ENCODE measurements around the gene BCL2L13. TPM values are rescaled to one million over a fixed set of nuclear protein-coding genes. Genes with fewer than 3 reads are reported as not detected.

The BCL2L13 gene
- total RNA-seq, 1 experiment from 2014 or later, result 52.9 TPM

DNA sequence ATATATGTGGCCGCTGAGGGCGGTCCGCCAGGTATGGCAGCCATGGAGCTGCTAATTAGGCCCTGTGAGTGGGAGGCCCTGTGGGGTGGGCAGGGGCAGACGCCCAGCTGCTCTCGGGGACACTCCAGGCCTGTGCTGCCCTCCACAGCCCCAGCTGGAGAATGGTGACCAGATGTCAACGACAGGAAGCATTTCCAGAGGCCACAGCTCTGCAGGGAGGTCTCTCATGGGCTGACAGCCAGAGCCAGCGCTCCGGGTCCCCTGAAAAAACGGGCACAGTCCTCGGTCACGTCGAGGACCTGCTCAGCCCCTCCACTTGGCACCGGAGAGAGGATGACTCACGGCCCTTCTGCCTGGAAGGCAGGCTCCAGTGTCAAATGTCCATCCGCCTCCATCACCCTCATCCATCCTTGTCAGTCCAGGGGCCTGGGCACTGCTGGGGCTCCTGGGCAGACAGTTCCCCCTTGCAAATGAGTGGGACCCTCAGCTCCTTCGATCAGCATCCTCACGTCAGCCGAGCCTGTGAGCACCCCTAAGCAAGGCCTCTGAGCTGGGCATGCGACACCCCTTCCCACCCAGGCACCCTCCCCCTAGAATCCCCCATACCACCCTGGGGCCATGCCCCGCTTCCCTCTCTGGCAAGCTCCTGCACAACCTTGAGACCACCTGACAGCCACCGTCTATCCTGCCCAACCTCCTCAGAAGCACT, 133.8 kb downstream of the BCL2L13 start:
- DNase-seq (ENCODE audit: low spot score), result no peak
- CTCF ChIA-PET, result no interaction called here
- H3K4me3 ChIP-seq (ENCODE audit: low read depth, low read length, poor library complexity, severe bottlenecking), result no peak overlapping the region

DNA sequence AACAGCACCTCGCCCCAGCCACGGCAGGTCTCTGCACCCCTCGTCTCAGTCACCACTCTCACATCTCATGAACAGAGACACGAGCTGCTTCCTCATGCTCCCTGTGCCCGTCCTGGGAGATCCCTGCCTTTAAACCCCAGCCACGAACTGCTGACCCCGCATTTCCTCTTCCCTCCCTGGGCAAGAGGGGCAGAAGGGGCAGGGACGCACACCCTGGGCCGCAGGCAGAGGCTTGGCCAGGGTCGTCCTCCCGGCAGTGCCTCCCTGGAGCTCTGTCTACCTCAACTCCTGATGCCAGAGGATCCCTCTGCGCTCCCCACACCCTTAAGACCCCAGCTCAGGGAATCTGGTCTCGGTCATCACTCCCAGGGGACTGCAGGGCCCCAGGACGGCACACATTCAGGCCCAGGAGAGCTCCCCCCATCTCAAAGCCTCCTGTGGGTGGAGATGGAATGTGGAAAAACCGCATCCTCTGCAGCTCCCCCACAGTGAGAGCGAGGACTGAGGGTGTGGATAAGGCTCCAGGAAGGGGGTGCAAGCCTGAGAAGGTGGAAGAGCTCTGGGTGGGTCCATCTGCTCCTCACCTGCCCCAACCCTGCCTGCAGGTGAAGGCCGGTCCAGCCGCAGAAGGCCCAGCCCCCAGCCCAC, 134.5 kb downstream of the BCL2L13 start:
- POLR2A ChIA-PET (ENCODE audit: low non-redundant PET), result no interaction called here
- BruUV-seq (replicated peaks), result TSS peak; percentile 28
- H3K27ac ChIP-seq (ENCODE audit: low read depth, low read length, poor library complexity, severe bottlenecking), result peak overlapping the region; percentile 77

More for the DNA sequence above, 133.8 kb downstream of the BCL2L13 start:
- no TSS peak for BruUV-seq (replicated peaks)
- Histone ChIP-seq H3K4me1 (ENCODE audit: insufficient read depth, low read length, poor library complexity, severe bottlenecking) (peaks cover 11% of the 10 kb centered on the region), H3K36me3 (ENCODE audit: insufficient read depth, low read length, poor library complexity, severe bottlenecking) (no peaks in the 10 kb centered on the region), H3K27me3 (replicated peaks; ENCODE audit: insufficient read depth, low read depth, low read length, poor library complexity) (no peaks in the 10 kb centered on the region), H3K27ac (ENCODE audit: low read depth, low read length, poor library complexity, severe bottlenecking) (no peak overlapping the region), H3K9me3 (ENCODE audit: low read depth, low read length, poor library complexity, severe bottlenecking) (no peaks in the 10 kb centered on the region)
- TF ChIP-seq, protein P1, sequence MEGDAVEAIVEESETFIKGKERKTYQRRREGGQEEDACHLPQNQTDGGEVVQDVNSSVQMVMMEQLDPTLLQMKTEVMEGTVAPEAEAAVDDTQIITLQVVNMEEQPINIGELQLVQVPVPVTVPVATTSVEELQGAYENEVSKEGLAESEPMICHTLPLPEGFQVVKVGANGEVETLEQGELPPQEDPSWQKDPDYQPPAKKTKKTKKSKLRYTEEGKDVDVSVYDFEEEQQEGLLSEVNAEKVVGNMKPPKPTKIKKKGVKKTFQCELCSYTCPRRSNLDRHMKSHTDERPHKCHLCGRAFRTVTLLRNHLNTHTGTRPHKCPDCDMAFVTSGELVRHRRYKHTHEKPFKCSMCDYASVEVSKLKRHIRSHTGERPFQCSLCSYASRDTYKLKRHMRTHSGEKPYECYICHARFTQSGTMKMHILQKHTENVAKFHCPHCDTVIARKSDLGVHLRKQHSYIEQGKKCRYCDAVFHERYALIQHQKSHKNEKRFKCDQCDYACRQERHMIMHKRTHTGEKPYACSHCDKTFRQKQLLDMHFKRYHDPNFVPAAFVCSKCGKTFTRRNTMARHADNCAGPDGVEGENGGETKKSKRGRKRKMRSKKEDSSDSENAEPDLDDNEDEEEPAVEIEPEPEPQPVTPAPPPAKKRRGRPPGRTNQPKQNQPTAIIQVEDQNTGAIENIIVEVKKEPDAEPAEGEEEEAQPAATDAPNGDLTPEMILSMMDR (conservative IDR thresholded peaks at IDR 0.05; ENCODE audit: low read depth, low read length), result no peak
- TF ChIP-seq EZH2 (IDR thresholded peaks at IDR 0.05; ENCODE audit: borderline replicate concordance, low read depth, low read length, poor library complexity, severe bottlenecking), result no peak
- intact Hi-C loops (cut with micrococcal nuclease; ENCODE audit: unreplicated experiment), result no loop called here
- POLR2A ChIA-PET (ENCODE audit: low non-redundant PET), result no interaction called here

DNA sequence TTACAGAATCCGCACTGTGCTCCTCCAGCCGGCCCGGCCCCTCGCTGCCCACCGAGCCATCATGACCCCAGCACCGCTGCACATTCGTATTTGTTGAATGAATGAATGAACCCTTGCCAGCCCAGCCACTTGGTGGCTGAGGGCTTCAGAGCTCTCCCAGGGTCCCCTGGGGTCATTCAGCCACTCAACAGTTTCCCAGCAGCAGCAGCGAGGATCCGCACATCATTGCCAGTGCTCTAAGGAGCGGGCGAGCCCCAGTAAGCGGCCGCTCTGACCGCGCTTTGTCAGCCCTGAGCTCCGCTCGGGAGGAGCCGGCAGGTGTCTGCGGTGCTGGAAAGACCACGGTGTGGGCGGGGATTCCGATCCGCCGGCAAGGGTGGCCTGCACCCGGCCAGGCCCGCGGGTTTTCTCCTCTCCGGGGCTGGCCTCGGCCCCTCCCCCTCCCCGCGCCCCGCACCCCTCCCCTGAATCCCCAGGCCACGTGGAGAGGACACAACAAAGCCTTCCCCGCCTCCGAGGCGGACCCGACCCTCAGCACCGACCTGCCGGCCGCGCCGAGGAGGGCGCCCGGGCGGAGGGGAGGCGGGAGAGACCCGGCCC, 135.1 kb downstream of the BCL2L13 start:
- POLR2A ChIA-PET (ENCODE audit: low non-redundant PET), result no interaction called here
- H3K27ac ChIP-seq (ENCODE audit: low read depth, low read length, poor library complexity, severe bottlenecking), result peak overlapping the region; percentile 77

More for the DNA sequence above, 134.5 kb downstream of the BCL2L13 start:
- H3K27me3 ChIP-seq (replicated peaks; ENCODE audit: insufficient read depth, low read depth, low read length, poor library complexity), result no peaks in the 10 kb centered on the region
- no peak for DNase-seq (ENCODE audit: low spot score)
- TF ChIP-seq, protein P1 (conservative IDR thresholded peaks at IDR 0.05; ENCODE audit: low read depth, low read length), result no peak
- no peak for TF ChIP-seq EZH2 (IDR thresholded peaks at IDR 0.05; ENCODE audit: borderline replicate concordance, low read depth, low read length, poor library complexity, severe bottlenecking)
- intact Hi-C loops (cut with micrococcal nuclease; ENCODE audit: unreplicated experiment), result no loop called here
- H3K9me3 ChIP-seq (ENCODE audit: low read depth, low read length, poor library complexity, severe bottlenecking), result no peaks in the 10 kb centered on the region
- H3K4me1 ChIP-seq (ENCODE audit: insufficient read depth, low read length, poor library complexity, severe bottlenecking), result peaks cover 11% of the 10 kb centered on the region
- CTCF ChIA-PET, result no interaction called here
- H3K4me3 ChIP-seq (ENCODE audit: low read depth, low read length, poor library complexity, severe bottlenecking), result peak overlapping the region; percentile 84
- H3K36me3 ChIP-seq (ENCODE audit: insufficient read depth, low read length, poor library complexity, severe bottlenecking), result no peaks in the 10 kb centered on the region

More for the DNA sequence above, 135.1 kb downstream of the BCL2L13 start:
- Histone ChIP-seq H3K9me3 (ENCODE audit: low read depth, low read length, poor library complexity, severe bottlenecking) (no peaks in the 10 kb centered on the region), H3K4me1 (ENCODE audit: insufficient read depth, low read length, poor library complexity, severe bottlenecking) (peaks cover 11% of the 10 kb centered on the region), H3K36me3 (ENCODE audit: insufficient read depth, low read length, poor library complexity, severe bottlenecking) (no peaks in the 10 kb centered on the region), H3K4me3 (ENCODE audit: low read depth, low read length, poor library complexity, severe bottlenecking) (peak overlapping the region; percentile 84), H3K27me3 (replicated peaks; ENCODE audit: insufficient read depth, low read depth, low read length, poor library complexity) (no peaks in the 10 kb centered on the region)
- CTCF ChIA-PET, result no interaction called here
- DNase-seq (ENCODE audit: low spot score), result peak; percentile 55
- no TSS peak for BruUV-seq (replicated peaks)
- TF ChIP-seq, protein P1 (conservative IDR thresholded peaks at IDR 0.05; ENCODE audit: low read depth, low read length), result no peak
- TF ChIP-seq EZH2 (IDR thresholded peaks at IDR 0.05; ENCODE audit: borderline replicate concordance, low read depth, low read length, poor library complexity, severe bottlenecking), result no peak
- intact Hi-C loops (cut with micrococcal nuclease; ENCODE audit: unreplicated experiment), result no loop called here
